HG02938 (cell line): ENCODE measurements around the gene LY9.
"Not testable (repeated sequence)": the region's sequence is repeated elsewhere in the genome, so short reads cannot be mapped to it uniquely, and the experiment has no call there.

Source experiments
- ATAC-seq: cut with Tn5 transposase; IDR thresholded peaks from one replicate; pipeline ENCODE4 v1.9.1; 2021; ENCODE audit warnings: mild to moderate bottlenecking, moderate library complexity; ENCODE audit not compliant: unreplicated experiment

Gene LY9

GRCh38 chr1:160773093-160773492 is 22.9 kb upstream of the LY9 start:
- no peak for ATAC-seq

GRCh38 chr1:160774886-160775719 is 20.9 kb upstream of the LY9 start:
- ATAC-seq = no peak

GRCh38 chr1:160776178-160776577 is 19.8 kb upstream of the LY9 start:
- ATAC-seq = no peak

- no peak for ATAC-seq
Measured at GRCh38 chr1:160777486-160778089, 18.4 kb upstream of the LY9 start.

GRCh38 chr1:160778976-160779375 is 17.0 kb upstream of the LY9 start:
- no peak for ATAC-seq

- no peak for ATAC-seq
Measured at GRCh38 chr1:160779626-160780397, 16.2 kb upstream of the LY9 start.

GRCh38 chr1:160780398-160780755 is 15.6 kb upstream of the LY9 start:
- ATAC-seq = no peak

GRCh38 chr1:160781186-160781766 is 14.7 kb upstream of the LY9 start:
- no peak for ATAC-seq

GRCh38 chr1:160781914-160782689 is 13.9 kb upstream of the LY9 start:
- ATAC-seq = peak; percentile 67

- not testable (repeated sequence) for ATAC-seq
Measured at GRCh38 chr1:160782988-160783765, 12.8 kb upstream of the LY9 start.

- ATAC-seq = no peak
Measured at GRCh38 chr1:160789051-160789701, 6.8 kb upstream of the LY9 start.

- ATAC-seq = peak; percentile 86
Measured at GRCh38 chr1:160789702-160790611, 6.0 kb upstream of the LY9 start.

- no peak for ATAC-seq
Measured at GRCh38 chr1:160794376-160794775, 1.6 kb upstream of the LY9 start.

- ATAC-seq = no peak
Measured at GRCh38 chr1:160797271-160797709, 1.3 kb downstream of the LY9 start.

- ATAC-seq = no peak
Measured at GRCh38 chr1:160797861-160798273, 1.9 kb downstream of the LY9 start.

GRCh38 chr1:160798439-160798838 is 2.5 kb downstream of the LY9 start:
- ATAC-seq = no peak

GRCh38 chr1:160799641-160800040 is 3.7 kb downstream of the LY9 start:
- no peak for ATAC-seq

- ATAC-seq = no peak
Measured at GRCh38 chr1:160800142-160800541, 4.2 kb downstream of the LY9 start.
